Mammary epithelial cell (primary cell): Measurements from ENCODE around the gene ZBTB20.

Experiments
- EZH2 ChIP-seq: IDR thresholded peaks from 2 replicates; pipeline ENCODE4 v1.6.1; 2012; ENCODE audit warnings: low read length, inconsistent platforms, borderline replicate concordance
- TF ChIP-seq, protein P1 (sequence below), 2 donors: IDR thresholded peaks in 1 of 2; conservative IDR thresholded peaks in 1 of 2; 2 replicates each; pipeline ENCODE4 v1.5.1; 2011 to 2012; ENCODE audit warnings: inconsistent platforms in 2 of 2, low read length in 2 of 2, mild to moderate bottlenecking in 2 of 2, control low read depth in 1 of 2, low read depth in 1 of 2; ENCODE audit not compliant: insufficient read depth in 1 of 2; ENCODE audit errors: extremely low read depth in 1 of 2

DNA sequence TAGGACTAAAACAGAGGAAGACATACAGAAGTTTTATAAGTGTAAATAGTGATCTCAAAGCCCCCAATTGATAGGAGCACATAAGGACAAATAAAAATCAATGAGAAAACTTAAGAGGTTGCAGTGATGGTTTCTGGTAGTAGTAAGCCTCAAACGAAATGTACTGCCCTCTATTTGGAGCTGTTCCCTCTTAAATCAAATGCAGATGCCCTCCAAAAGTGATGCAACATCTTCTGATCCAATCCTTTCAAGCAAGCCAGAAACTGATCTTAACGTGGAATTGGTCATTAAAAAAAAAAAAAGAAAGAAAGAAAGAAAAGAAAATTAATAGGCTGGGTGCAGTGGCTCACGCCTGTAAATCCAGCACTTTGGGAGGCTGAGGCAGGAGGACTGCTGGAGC is 259.3 kb downstream of the ZBTB20 start:
- TF ChIP-seq, protein P1, sequence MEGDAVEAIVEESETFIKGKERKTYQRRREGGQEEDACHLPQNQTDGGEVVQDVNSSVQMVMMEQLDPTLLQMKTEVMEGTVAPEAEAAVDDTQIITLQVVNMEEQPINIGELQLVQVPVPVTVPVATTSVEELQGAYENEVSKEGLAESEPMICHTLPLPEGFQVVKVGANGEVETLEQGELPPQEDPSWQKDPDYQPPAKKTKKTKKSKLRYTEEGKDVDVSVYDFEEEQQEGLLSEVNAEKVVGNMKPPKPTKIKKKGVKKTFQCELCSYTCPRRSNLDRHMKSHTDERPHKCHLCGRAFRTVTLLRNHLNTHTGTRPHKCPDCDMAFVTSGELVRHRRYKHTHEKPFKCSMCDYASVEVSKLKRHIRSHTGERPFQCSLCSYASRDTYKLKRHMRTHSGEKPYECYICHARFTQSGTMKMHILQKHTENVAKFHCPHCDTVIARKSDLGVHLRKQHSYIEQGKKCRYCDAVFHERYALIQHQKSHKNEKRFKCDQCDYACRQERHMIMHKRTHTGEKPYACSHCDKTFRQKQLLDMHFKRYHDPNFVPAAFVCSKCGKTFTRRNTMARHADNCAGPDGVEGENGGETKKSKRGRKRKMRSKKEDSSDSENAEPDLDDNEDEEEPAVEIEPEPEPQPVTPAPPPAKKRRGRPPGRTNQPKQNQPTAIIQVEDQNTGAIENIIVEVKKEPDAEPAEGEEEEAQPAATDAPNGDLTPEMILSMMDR (conservative IDR thresholded peaks at IDR 0.05 in 1 of 2, IDR thresholded peaks at IDR 0.05 in 1 of 2; ENCODE audit: extremely low read depth in 1 of 2, insufficient read depth in 1 of 2, low read depth in 1 of 2, low read length in 2 of 2), result no peak
- no peak for TF ChIP-seq EZH2
